ENCODE measurements around the gene RSPH6A.

GRCh38 chr19:45764945-45765701 lies 50.0 kb downstream of the RSPH6A start:
- TF ChIP-seq CTCF (IDR thresholded peaks at IDR 0.05) (no peak), ZFX (IDR thresholded peaks at IDR 0.05; ENCODE audit: borderline replicate concordance) (no peak)
